Osteocyte (in vitro differentiated cells): ENCODE results near the gene MMP25. TPM values are rescaled to one million over a fixed set of nuclear protein-coding genes. Genes with fewer than 3 reads are reported as not detected.

ENCODE experiments used
- DNase-seq: peaks from one replicate; pipeline ENCODE4 v3.0.0; 2021; ENCODE audit warnings: mixed read lengths; ENCODE audit not compliant: unreplicated experiment; ENCODE audit errors: extremely low spot score
- H3K27ac Mint-ChIP-seq: one replicate; pipeline ENCODE4 v1.8.0; 2021; ENCODE audit warnings: mild to moderate bottlenecking, mixed read lengths; ENCODE audit not compliant: unreplicated experiment
- H3K27me3 Mint-ChIP-seq: one replicate; pipeline ENCODE4 v1.8.0; 2021; ENCODE audit warnings: mixed read lengths; ENCODE audit not compliant: unreplicated experiment
- H3K36me3 Mint-ChIP-seq: one replicate; pipeline ENCODE4 v1.8.0; 2021; ENCODE audit warnings: mixed read lengths; ENCODE audit not compliant: unreplicated experiment
- H3K4me1 Mint-ChIP-seq: one replicate; pipeline ENCODE4 v1.8.0; 2021; ENCODE audit warnings: mixed read lengths; ENCODE audit not compliant: unreplicated experiment
- H3K4me3 Mint-ChIP-seq: one replicate; pipeline ENCODE4 v1.8.0; 2021; ENCODE audit warnings: mild to moderate bottlenecking, moderate library complexity, mixed read lengths; ENCODE audit not compliant: unreplicated experiment
- H3K9me3 Mint-ChIP-seq: one replicate; pipeline ENCODE4 v1.8.0; 2021; ENCODE audit warnings: mixed read lengths; ENCODE audit not compliant: unreplicated experiment
- CTCF ChIP-seq: fragments of 200-600 bp; sonication (generic); IDR thresholded peaks from 2 replicates; pipeline ENCODE4 v1.5.0; 2021; ENCODE audit warnings: antibody characterized with exemption, mild to moderate bottlenecking, moderate library complexity
- total RNA-seq: library from RNA; stranded (reverse); gene quantifications from 2 replicates; pipeline ENCODE4 v1.2.1, GENCODE V29; 2021

MMP25 gene
- total RNA-seq, 1 donor from 2014 or later = 3.0 TPM

- DNase-seq = no peak
- Mint-ChIP-seq H3K27ac (no peak overlapping the region), H3K36me3 (no peaks in the 10 kb centered on the region), H3K9me3 (no peaks in the 10 kb centered on the region), H3K4me3 (no peak overlapping the region), H3K4me1 (peaks cover 10% of the 10 kb centered on the region), H3K27me3 (peaks cover 45% of the 10 kb centered on the region)
- TF ChIP-seq CTCF = no peak
Measured at GRCh38 chr16:3007957-3008689, 38.2 kb upstream of the MMP25 start.

GRCh38 chr16:3008690-3009037 lies 37.7 kb upstream of the MMP25 start:
- Mint-ChIP-seq H3K4me3 (no peak overlapping the region), H3K4me1 (peaks cover 10% of the 10 kb centered on the region), H3K27ac (no peak overlapping the region), H3K9me3 (no peaks in the 10 kb centered on the region), H3K27me3 (peaks cover 45% of the 10 kb centered on the region), H3K36me3 (no peaks in the 10 kb centered on the region)
- DNase-seq = no peak
- TF ChIP-seq CTCF = no peak

GRCh38 chr16:3009568-3010390 lies 36.6 kb upstream of the MMP25 start:
- Mint-ChIP-seq H3K4me3 (no peak overlapping the region), H3K27ac (no peak overlapping the region), H3K9me3 (no peaks in the 10 kb centered on the region), H3K36me3 (no peaks in the 10 kb centered on the region), H3K4me1 (peaks cover 10% of the 10 kb centered on the region), H3K27me3 (peaks cover 50% of the 10 kb centered on the region)
- DNase-seq = no peak
- no peak for TF ChIP-seq CTCF

GRCh38 chr16:3010510-3010909 lies 35.9 kb upstream of the MMP25 start:
- Mint-ChIP-seq H3K4me3 (no peak overlapping the region), H3K9me3 (no peaks in the 10 kb centered on the region), H3K36me3 (no peaks in the 10 kb centered on the region), H3K4me1 (peaks cover 9% of the 10 kb centered on the region), H3K27ac (no peak overlapping the region), H3K27me3 (peaks cover 47% of the 10 kb centered on the region)
- no peak for TF ChIP-seq CTCF
- DNase-seq = no peak

GRCh38 chr16:3012246-3012645 lies 34.1 kb upstream of the MMP25 start:
- H3K4me3 Mint-ChIP-seq = no peak overlapping the region
- H3K4me1 Mint-ChIP-seq = peaks cover 9% of the 10 kb centered on the region
- no peak for DNase-seq
- TF ChIP-seq CTCF = no peak
- no peak overlapping the region for H3K27ac Mint-ChIP-seq
- peaks cover 32% of the 10 kb centered on the region for H3K27me3 Mint-ChIP-seq
- H3K9me3 Mint-ChIP-seq = no peaks in the 10 kb centered on the region
- no peaks in the 10 kb centered on the region for H3K36me3 Mint-ChIP-seq
